Ishikawa (cell line): ENCODE data around the gene CYBC1.

Experiments used
- CEBPB ChIP-seq: IDR thresholded peaks from 2 replicates; pipeline ENCODE4 v1.6.1; 2012
- EGR1 ChIP-seq: IDR thresholded peaks from 2 replicates; pipeline ENCODE4 v1.6.1; 2012
- EP300 ChIP-seq: IDR thresholded peaks from 2 replicates; pipeline ENCODE4 v1.6.1; 2012; ENCODE audit warnings: borderline replicate concordance
- MAX ChIP-seq: IDR thresholded peaks from 2 replicates; pipeline ENCODE4 v1.6.1; 2012
- NFIC ChIP-seq: IDR thresholded peaks from 2 replicates; pipeline ENCODE4 v1.6.1; 2012
- RAD21 ChIP-seq: IDR thresholded peaks from 2 replicates; pipeline ENCODE4 v1.6.1; 2012; ENCODE audit warnings: low read depth
- REST ChIP-seq: IDR thresholded peaks from 2 replicates; pipeline ENCODE4 v1.6.1; 2012; ENCODE audit warnings: low read depth, mild to moderate bottlenecking
- TAF1 ChIP-seq: IDR thresholded peaks from 2 replicates; pipeline ENCODE4 v1.6.1; 2012; ENCODE audit warnings: low read depth, mild to moderate bottlenecking
- TEAD4 ChIP-seq: IDR thresholded peaks from 2 replicates; pipeline ENCODE4 v1.6.1; 2012
- USF1 ChIP-seq: IDR thresholded peaks from 2 replicates; pipeline ENCODE4 v1.6.1; 2012
- ZBTB7A ChIP-seq: IDR thresholded peaks from 2 replicates; pipeline ENCODE4 v1.6.1; 2012; ENCODE audit warnings: low read depth

- no peak for TF ChIP-seq NFIC
- TF ChIP-seq ZBTB7A = no peak
- no peak for TF ChIP-seq CEBPB
- TF ChIP-seq TAF1 = no peak
- TF ChIP-seq EP300 = no peak
- TF ChIP-seq USF1 = no peak
- no peak for TF ChIP-seq RAD21
- TF ChIP-seq EGR1 = no peak
- no peak for TF ChIP-seq TEAD4
- TF ChIP-seq REST = no peak
- TF ChIP-seq MAX = no peak
Measured at GRCh38 chr17:82439194-82439828, 11.2 kb downstream of the CYBC1 start.
